Subcutaneous adipose tissue (tissue), 4 donors: ENCODE measurements around the gene PDLIM7. TPM values are rescaled to one million over a fixed set of nuclear protein-coding genes. Genes with fewer than 3 reads are reported as not detected.

ENCODE experiments used
- total RNA-seq, 4 donors: library from RNA; depleted of rRNA; stranded (reverse); fragments of >200 nt; gene quantifications; one replicate each; pipeline ENCODE4 v1.1.0, GENCODE V29; 2016
- TF ChIP-seq, protein P1 (sequence below): fragments of 450-650 bp; IDR thresholded peaks from one replicate; pipeline ENCODE4 v1.5.1; 2016; ENCODE audit warnings: low read depth, mild to moderate bottlenecking, control low read depth, antibody characterized with exemption, moderate library complexity

PDLIM7 gene
- total RNA-seq, 4 donors from 2014 or later: 11.2 to 43.1 (median 16.6) TPM

DNA sequence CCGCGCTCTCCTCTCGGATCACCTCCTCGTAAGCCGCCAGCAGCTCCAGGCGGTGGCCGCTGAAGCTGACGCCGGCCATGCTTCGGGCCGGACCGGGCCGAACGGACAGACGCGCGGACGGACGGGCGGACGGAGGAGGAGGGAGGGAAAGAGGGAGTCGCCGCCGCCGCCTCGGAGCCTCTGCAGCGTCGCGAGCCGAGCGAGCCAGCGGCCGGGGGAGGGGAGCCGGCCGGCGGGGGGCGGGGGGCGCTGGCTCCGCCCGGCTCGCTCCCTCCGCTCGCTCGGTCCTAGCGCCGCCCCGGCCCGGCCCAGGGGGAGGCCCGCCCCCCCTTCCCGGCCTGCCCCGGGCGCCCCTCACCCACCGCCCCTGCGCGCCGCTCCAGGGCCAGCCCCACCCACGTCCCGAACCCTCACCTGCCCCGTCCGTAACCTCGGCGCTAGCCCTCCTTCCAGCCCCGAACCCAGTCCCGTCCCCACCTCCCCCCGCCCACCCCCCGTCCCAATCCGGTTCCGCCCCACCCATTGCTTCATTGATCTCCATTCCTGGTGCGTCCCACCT lies 23.9 kb downstream of the PDLIM7 start, which contains the start of gene DBN1:
Gene DBN1 (minus strand): TSS at position 192 of the 559 bp plus-strand sequence. CDS start 113 bp downstream, at position 79.
- TF ChIP-seq, protein P1, sequence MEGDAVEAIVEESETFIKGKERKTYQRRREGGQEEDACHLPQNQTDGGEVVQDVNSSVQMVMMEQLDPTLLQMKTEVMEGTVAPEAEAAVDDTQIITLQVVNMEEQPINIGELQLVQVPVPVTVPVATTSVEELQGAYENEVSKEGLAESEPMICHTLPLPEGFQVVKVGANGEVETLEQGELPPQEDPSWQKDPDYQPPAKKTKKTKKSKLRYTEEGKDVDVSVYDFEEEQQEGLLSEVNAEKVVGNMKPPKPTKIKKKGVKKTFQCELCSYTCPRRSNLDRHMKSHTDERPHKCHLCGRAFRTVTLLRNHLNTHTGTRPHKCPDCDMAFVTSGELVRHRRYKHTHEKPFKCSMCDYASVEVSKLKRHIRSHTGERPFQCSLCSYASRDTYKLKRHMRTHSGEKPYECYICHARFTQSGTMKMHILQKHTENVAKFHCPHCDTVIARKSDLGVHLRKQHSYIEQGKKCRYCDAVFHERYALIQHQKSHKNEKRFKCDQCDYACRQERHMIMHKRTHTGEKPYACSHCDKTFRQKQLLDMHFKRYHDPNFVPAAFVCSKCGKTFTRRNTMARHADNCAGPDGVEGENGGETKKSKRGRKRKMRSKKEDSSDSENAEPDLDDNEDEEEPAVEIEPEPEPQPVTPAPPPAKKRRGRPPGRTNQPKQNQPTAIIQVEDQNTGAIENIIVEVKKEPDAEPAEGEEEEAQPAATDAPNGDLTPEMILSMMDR: no peak

DNA sequence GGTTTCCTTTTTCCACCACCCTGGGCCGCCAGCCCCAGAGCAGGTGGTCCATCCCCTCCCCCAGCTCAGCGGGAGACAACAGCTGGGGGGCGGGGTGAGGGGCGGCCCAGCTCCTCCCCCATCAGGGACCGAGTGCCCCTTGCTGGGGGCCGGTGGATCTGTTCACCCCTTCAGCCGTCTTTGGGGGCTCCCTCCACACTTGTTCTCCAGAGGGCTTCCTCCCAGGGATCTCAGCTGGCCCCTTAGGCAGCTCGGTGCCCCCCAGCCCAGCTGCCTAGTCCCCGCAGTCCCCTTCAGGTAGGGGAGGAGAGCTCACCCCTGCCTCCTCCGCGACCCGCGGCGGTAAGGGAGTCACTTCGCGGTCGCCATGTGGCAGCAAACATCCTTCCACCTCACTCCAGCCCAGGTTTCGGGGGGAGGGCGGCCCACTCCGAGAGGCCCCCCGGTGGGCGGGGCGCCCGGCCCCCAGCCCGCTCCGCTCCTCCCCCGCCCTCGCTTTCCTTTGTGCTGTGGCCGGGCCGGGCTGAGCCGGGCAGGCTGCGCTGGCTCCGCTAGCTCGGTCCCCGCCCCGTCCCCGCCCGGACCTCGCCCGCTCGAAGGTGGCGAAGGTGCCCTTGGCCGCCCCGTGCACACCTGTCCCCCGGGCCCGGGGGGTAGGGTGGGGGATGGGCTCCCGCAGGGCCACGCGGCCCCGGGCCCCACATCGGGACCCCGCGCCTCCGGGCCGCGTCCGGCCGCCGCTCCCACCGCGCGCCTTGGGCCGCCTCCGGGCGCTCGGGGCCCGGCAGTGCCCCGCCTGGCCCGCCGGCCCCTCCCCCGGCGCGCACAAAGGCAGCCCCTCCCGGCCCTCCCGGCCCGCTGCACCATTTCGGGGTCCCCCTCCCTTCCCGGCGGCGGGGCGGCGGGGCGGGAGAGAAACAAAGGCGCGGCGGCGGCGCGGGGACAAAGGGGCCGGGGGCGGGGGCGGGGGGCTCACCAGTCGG lies 24.7 kb downstream of the PDLIM7 start:
- TF ChIP-seq, protein P1: no peak

DNA sequence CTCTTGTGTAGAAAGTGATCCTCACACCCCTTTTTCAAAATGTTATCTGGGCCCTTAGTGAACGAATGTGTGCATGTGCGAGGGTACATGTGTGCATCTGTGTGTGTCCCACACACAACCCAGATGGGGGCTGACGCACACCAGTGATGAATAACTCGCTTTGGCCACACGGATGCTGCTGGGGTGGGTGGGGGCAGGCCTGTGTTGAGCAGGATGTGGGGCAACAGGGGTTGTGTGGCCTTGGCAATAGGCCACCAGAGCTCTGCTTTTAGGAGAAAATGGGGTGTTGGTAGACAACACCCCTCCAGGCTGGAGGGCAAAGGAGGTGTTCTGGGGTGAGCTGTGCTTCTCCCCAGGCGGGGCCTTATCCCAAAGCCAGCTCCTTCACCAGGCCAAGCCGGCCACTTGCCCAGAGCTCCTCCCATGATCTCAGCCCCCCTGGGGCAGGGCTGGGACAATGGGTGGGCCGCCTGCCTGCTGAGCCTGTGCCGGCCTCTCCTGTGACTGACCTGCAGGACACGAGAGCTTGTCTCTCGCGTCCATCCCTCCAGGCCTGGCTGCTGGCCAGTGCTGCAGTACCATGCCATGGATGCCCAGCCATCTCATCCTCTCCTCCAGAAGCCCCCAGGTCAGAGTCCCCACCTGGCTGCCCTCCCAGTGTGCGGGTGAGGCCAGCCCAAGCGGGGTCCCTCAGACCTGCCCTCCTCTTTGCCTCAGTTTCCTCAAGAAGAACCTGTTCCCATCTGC lies 25.6 kb downstream of the PDLIM7 start:
- TF ChIP-seq, protein P1: no peak

DNA sequence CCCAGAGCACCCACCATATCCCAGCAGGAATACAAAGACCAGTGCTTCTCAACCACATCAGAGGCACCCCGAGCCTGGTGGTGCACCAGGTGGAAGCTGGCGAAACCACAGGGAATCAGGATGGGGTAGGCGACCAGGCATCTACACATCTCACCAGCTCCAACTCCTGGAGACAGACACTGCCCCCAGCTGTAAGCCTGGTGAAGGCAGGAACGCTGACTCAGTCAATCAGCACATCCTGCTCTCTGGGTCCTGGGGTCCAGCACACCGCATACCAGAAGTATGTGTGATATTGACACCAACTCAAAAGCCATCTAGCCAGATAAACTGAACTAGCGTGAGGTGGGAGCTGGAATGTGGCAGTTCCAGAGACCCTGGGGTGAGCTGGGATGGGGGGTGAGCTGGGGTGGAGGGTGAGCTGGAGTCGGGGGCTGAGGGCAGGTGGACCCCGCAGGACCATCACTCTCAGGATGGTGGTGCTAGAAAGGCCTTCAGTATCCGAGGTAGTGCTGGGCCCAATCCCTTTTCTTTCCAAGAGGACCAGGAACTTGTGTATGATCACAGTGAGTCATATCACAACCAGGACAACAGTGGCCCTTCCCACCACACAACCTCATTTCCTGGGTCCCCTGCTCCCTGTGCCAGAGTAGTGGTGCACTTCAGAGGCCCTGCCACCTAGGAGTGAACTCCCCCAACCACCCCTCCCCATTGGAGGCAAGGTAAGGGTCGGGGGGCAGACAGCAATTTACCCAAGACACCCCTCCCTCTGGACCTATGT lies 26.5 kb downstream of the PDLIM7 start:
- TF ChIP-seq, protein P1: no peak

DNA sequence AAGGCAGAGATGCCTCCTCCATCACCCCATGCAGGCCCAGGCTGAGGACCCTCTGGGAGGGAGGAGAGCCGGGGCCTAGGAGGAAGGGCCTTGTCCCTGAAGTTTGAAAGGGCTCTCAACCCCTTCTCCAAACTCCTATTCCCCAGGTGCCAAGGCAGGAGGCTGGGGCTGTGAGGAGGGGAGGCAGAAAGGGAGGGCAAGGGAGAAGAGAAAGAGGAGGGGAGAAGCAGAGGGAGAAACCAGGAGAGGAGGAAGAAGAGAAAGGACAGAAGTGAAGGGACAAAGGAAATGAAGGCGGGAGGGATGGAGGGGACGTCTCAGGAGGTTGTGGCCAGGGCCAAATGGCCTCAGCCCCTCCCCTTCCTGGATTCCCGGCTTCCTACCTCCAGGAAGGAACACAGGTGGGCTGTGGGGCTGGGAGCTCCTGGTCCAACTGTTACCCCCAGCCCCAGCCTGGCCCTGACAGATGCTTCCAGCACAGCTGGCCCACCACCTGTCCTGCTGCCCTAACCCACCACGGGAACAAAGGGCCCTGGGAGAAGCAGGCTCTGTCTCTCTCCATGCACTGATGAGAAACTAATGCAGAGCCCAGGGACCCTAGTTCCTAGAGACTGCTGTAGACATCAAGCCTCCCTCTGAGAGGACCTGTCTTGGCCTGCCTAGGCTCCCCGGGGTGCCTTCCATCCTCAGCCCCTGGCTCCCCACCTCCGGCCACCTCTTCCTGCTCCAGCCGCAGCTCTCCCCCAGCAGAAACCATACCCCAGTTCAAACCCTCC lies 27.5 kb downstream of the PDLIM7 start:
- TF ChIP-seq, protein P1: no peak
